Aorta (tissue), 5 donors: ENCODE data around the gene TPSAB1. TPM values are rescaled to one million over a fixed set of nuclear protein-coding genes. Genes with fewer than 3 reads are reported as not detected.
"Not testable (repeated sequence)": the region's sequence is repeated elsewhere in the genome, so short reads cannot be mapped to it uniquely, and the experiment has no call there.

Experiments
- ATAC-seq: fragments of 200-7000 bp; cut with Tn5 transposase; one replicate; pipeline ENCODE4 v1.9.1; 2022; ENCODE audit warnings: moderate library complexity; ENCODE audit not compliant: low FRiP score
- DNase-seq, 2 donors: peaks; one replicate each; pipeline ENCODE4 v3.0.0-alpha.2; 2020
- H3K27ac ChIP-seq, 2 donors: one replicate each; pipeline ENCODE4 v1.5.1; 2013; ENCODE audit warnings: low read length in 2 of 2, mild to moderate bottlenecking in 2 of 2, moderate library complexity in 2 of 2, control low read depth in 1 of 2, inconsistent platforms in 1 of 2, low read depth in 1 of 2
- H3K27me3 ChIP-seq, 2 donors: one replicate each; pipeline ENCODE4 v1.6.1; 2013; ENCODE audit warnings: control low read depth in 1 of 2, low read length in 1 of 2, mild to moderate bottlenecking in 1 of 2, moderate library complexity in 1 of 2; ENCODE audit not compliant: insufficient read depth in 2 of 2, control insufficient read depth in 1 of 2
- H3K36me3 ChIP-seq, 2 donors: one replicate each; pipeline ENCODE4 v1.6.1; 2013; ENCODE audit warnings: control low read depth in 1 of 2, low read length in 1 of 2, mild to moderate bottlenecking in 1 of 2; ENCODE audit not compliant: insufficient read depth in 2 of 2, control insufficient read depth in 1 of 2
- H3K4me1 ChIP-seq, 2 donors: one replicate each; pipeline ENCODE4 v1.6.1; 2013; ENCODE audit warnings: low read length in 2 of 2, control low read depth in 1 of 2, mild to moderate bottlenecking in 1 of 2, moderate library complexity in 1 of 2; ENCODE audit not compliant: insufficient read depth in 2 of 2, control insufficient read depth in 1 of 2
- H3K4me3 ChIP-seq, 2 donors: one replicate each; pipeline ENCODE4 v1.5.1; 2013; ENCODE audit warnings: low read length in 2 of 2, control low read depth in 1 of 2, mild to moderate bottlenecking in 1 of 2
- H3K9me3 ChIP-seq: one replicate; pipeline ENCODE4 v1.6.1; 2013; ENCODE audit warnings: mild to moderate bottlenecking, low read length; ENCODE audit not compliant: control insufficient read depth
- WGBS, 2 donors: extraction: QIAGEN DNeasy Blood & Tissue Kit; methylation state at CpG; one replicate each; pipeline ENCODE4 v1.1.7; 2013; 5-methylcytosine and 5-hydroxymethylcytosine counted together
- intact Hi-C, 2 donors: fragments of 100-400 bp; cut with DNase I; formaldehyde crosslinking; loops; one replicate each; pipeline versions ENCODE4 v1.14.2 to v1.15.0; 2022
- polyA plus RNA-seq, 2 donors: library from polyadenylated mRNA; stranded (reverse); fragments of 200-250 nt; gene quantifications; one replicate each; pipeline ENCODE4 v1.2.3, GENCODE V29; 2013
- total RNA-seq, 2 donors: library from RNA; stranded (reverse); fragmentation: NEBNext Ultra II Directional; extraction: Animal tissue kit (Norgen Biotek cat#: 25700); gene quantifications; one replicate each; pipeline ENCODE4 v1.2.1, GENCODE V29; 2021
- donor health status: healthy with polysubstance abuse.
- donor health status: Bipolar disorder and iron deficiency.
- donor health status: DM: no; HTN: no; CAD: no.
- donor health status: DM: no; HTN: no; CAD: no.
- donor health status: DM: yes; HTN: yes; CAD: no.

The TPSAB1 gene
- total and polyA plus RNA-seq, 4 donors, result 3.0 to 38.0 (median 8.0) TPM

GRCh38 chr16:1262846-1263221 lies 22.3 kb downstream of the TPSAB1 start:
- no peak for ATAC-seq

GRCh38 chr16:1263591-1264344 lies 23.3 kb downstream of the TPSAB1 start:
- Histone ChIP-seq H3K9me3 (no peaks in the 10 kb centered on the region), H3K36me3 (no peaks in the 10 kb centered on the region), H3K4me3 (no peak overlapping the region), H3K4me1 (no peaks in the 10 kb centered on the region), H3K27me3 (no peaks in the 10 kb centered on the region), H3K27ac (no peak overlapping the region)
- intact Hi-C loops, result loop anchor here in 1 of 2 donors (10.0 kb wide), 1 partner anchor 49 kb away; no protein-coding TSS in a partner anchor
- ATAC-seq (no peak), DNase-seq (no peak)
- 60 to 65% methylated on average over 15 of the region's 15 CpGs for WGBS, 2 donors

More at GRCh38 chr16:1262846-1263221, 22.3 kb downstream of the TPSAB1 start:
- no peaks in the 10 kb centered on the region for H3K9me3 ChIP-seq
- H3K27ac ChIP-seq, result no peak overlapping the region
- no peaks in the 10 kb centered on the region for H3K36me3 ChIP-seq
- H3K4me3 ChIP-seq, result no peak overlapping the region
- DNase-seq, result no peak
- intact Hi-C loops, result loop anchor here in 1 of 2 donors (10.0 kb wide), 1 partner anchor 48 kb away; no protein-coding TSS in a partner anchor
- no peaks in the 10 kb centered on the region for H3K4me1 ChIP-seq
- no peaks in the 10 kb centered on the region for H3K27me3 ChIP-seq
- 80 to 81% methylated on average over 8 to 9 of the region's 9 CpGs for WGBS, 2 donors

DNA sequence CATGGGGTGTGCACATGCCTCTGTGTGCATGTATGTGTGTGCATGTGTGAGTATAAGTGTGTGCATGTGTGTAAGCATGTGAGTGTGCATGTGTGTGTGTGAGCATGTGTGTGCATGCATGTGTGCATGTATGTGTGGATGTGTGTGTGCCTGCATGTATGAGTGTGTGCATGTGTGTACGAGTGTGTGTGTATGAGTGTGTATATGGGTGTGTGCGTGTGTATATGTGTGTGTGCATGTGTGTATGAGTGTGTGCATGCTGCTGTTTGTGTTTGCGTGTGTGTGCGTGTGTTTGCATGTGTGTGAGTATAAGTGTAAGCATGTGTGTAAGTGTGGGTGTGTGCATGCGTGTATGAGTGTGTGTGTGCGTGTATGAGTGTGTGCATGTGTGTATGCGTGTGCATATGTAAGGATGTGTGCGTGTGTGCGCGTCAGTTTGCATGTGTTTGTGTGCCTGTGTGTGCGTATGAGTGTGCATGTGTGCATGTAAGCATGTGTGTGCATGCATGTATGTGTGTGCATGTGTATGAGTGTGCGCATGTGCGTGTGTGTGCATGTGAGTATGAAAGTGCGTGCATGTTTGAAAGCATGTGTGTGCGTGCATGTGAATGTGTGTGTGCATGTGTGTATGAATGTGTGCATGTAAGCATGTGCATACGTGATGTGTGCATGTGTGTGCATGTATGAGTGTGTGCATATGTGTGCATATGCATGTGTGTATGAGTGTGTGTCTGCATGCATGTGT lies 24.0 kb downstream of the TPSAB1 start:
- no peak for DNase-seq
- no peak for ATAC-seq
- WGBS, 2 donors, result 95 to 96% methylated on average over 16 of the region's 16 CpGs
- intact Hi-C loops, result loop anchor here in 1 of 2 donors (10.0 kb wide), 1 partner anchor 50 kb away; no protein-coding TSS in a partner anchor
- Histone ChIP-seq H3K27ac (no peak overlapping the region), H3K4me1 (no peaks in the 10 kb centered on the region), H3K27me3 (no peaks in the 10 kb centered on the region), H3K36me3 (no peaks in the 10 kb centered on the region), H3K4me3 (no peak overlapping the region), H3K9me3 (no peaks in the 10 kb centered on the region)

DNA sequence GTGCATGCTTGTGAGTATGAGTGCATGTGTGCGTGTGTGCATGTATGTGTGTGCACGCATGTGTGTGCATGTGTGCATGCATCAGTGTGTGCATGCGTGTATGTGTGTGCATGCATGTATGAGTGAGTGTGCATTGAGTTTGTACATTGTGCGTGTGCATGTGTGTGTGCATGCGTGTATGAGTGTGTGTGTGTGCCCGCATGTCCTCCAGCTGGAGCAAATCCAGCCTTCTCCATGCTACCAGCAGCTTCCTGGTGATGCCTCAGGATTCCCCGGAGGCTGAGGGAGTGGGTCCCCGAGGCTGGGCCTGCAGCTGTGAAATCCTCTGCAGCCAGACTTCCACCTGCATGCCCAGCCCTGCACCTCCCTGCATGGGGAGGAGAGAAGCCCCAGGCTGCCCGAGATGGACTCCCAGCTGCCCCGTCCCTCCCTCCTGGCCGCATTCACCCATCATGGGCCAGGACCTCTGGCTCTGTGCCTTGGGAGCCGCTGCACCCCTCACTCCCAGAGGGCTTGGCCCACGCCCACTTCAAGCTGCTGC lies 24.7 kb downstream of the TPSAB1 start:
- intact Hi-C loops, result loop anchor here in 1 of 2 donors (10.0 kb wide), 1 partner anchor 50 kb away; no protein-coding TSS in a partner anchor
- DNase-seq (no peak), ATAC-seq (no peak)
- no peak overlapping the region for H3K27ac ChIP-seq
- no peaks in the 10 kb centered on the region for H3K9me3 ChIP-seq
- H3K4me1 ChIP-seq, result no peaks in the 10 kb centered on the region
- no peak overlapping the region for H3K4me3 ChIP-seq
- H3K27me3 ChIP-seq, result no peaks in the 10 kb centered on the region
- H3K36me3 ChIP-seq, result no peaks in the 10 kb centered on the region
- 75 to 82% methylated on average over 13 of the region's 13 CpGs for WGBS, 2 donors

GRCh38 chr16:1265826-1266225 lies 25.3 kb downstream of the TPSAB1 start:
- no peaks in the 10 kb centered on the region for H3K36me3 ChIP-seq
- intact Hi-C loops, result loop anchor here in 1 of 2 donors (10.0 kb wide), 1 partner anchor 51 kb away; no protein-coding TSS in a partner anchor
- H3K27ac ChIP-seq, result no peak overlapping the region
- DNase-seq, result no peak
- no peaks in the 10 kb centered on the region for H3K27me3 ChIP-seq
- 88 to 89% methylated on average over 19 of the region's 19 CpGs for WGBS, 2 donors
- H3K9me3 ChIP-seq, result no peaks in the 10 kb centered on the region
- no peak for ATAC-seq
- no peaks in the 10 kb centered on the region for H3K4me1 ChIP-seq
- no peak overlapping the region for H3K4me3 ChIP-seq

GRCh38 chr16:1269418-1269817 lies 28.9 kb downstream of the TPSAB1 start:
- H3K4me1 ChIP-seq, DNase-seq, H3K4me3 ChIP-seq, H3K27me3 ChIP-seq, ATAC-seq, H3K27ac ChIP-seq, H3K36me3 ChIP-seq, H3K9me3 ChIP-seq: not testable (repeated sequence)
- intact Hi-C loops, result loop anchor here in 1 of 2 donors (10.0 kb wide), 1 partner anchor 55 kb away; no protein-coding TSS in a partner anchor
- WGBS, 2 donors, result 91 to 93% methylated on average over 7 of the region's 7 CpGs

DNA sequence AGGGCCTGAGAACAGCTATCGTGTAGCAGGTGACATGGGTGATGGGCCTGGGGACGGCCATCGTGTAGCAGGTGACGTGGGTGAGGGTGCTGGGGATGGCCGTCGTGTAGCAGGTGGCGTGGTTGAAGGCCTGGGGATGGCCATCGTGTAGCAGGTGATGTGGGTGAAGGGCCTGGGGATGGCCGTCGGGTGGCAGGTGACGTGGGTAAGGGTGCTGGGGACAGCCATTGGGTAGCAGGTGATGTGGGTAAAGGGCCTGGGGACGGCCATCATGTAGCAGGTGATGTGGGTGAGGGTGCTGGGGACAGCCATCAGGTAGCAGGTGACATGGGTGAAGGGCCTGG lies 30.8 kb downstream of the TPSAB1 start:
- intact Hi-C loops, result no loop called here
- no peaks in the 10 kb centered on the region for H3K27me3 ChIP-seq
- no peak for ATAC-seq

DNA sequence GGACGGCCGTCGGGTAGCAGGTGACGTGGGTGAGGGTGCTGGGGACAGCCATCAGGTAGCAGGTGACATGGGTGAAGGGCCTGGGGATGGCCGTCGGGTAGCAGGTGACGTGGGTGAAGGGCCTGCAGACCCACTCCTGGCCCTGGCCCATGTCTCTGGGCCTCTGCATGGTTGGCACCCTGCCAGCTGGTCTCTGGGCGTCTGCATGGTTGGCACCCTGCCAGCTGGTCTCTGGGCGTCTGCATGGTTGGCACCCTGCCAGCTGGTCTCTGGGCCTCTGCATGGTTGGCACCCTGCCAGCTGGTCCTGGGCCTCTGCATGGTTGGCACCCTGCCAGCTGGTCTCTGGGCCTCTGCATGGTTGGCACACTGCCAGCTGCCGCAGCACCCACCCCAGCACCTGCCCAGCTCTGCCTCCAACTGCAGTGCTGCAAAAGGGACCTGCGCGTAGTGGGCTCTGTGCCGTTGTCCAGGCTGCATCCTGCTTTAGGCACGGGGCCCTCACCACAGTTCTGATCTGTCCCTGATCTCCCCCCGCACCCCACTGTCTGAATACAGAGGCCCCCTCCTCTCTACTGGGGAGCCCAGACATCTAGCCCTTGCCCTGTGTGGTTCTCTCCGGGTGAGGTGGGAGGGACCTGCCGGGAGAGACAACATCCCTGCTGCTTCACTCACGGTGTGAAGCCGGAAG lies 31.4 kb downstream of the TPSAB1 start:
- intact Hi-C loops, H3K4me1 ChIP-seq, H3K36me3 ChIP-seq, H3K4me3 ChIP-seq, H3K27me3 ChIP-seq, H3K9me3 ChIP-seq, H3K27ac ChIP-seq: not testable (repeated sequence)
- ATAC-seq (peak; percentile 20), DNase-seq (peak in 1 of 2 donors; percentile 80)
- 11% methylated on average over 19 of the region's 19 CpGs for WGBS, 2 donors

More for the DNA sequence above, 30.8 kb downstream of the TPSAB1 start:
- H3K9me3 ChIP-seq, result no peaks in the 10 kb centered on the region
- H3K36me3 ChIP-seq, result no peaks in the 10 kb centered on the region
- no peak overlapping the region for H3K27ac ChIP-seq
- H3K4me3 ChIP-seq, result no peak overlapping the region
- DNase-seq, result peak in 1 of 2 donors; percentile 60
- 77 to 78% methylated on average over 12 of the region's 12 CpGs for WGBS, 2 donors
- H3K4me1 ChIP-seq, result no peaks in the 10 kb centered on the region
